Loucy (cell line): ENCODE measurements around the gene PASK.

ENCODE experiments used
- H2AFZ ChIP-seq: fragments of 200-600 bp; sonication (generic); 2 replicates; pipeline ENCODE4 v1.6.0; 2016; ENCODE audit warnings: antibody characterized with exemption, mild to moderate bottlenecking, low read length, moderate library complexity
- H3F3A ChIP-seq: fragments of 200-600 bp; 2 replicates; pipeline ENCODE4 v1.6.0; 2016; ENCODE audit warnings: antibody characterized with exemption, low read depth, mild to moderate bottlenecking
- H3K27me3 ChIP-seq: fragments of 200-600 bp; sonication (generic); 2 replicates; pipeline ENCODE4 v1.6.1; 2014; ENCODE audit warnings: low read length, mild to moderate bottlenecking; ENCODE audit not compliant: insufficient read depth, poor library complexity, severe bottlenecking
- H3K36me3 ChIP-seq: fragments of 200-600 bp; sonication (generic); 2 replicates; pipeline ENCODE4 v1.6.1; 2016; ENCODE audit warnings: low read length; ENCODE audit not compliant: insufficient read depth
- H3K4me1 ChIP-seq: fragments of 200-600 bp; sonication (generic); 2 replicates; pipeline ENCODE4 v1.5.1; 2014; ENCODE audit warnings: low read length, mild to moderate bottlenecking; ENCODE audit not compliant: insufficient read depth, poor library complexity, severe bottlenecking
- H3K4me2 ChIP-seq: fragments of 200-600 bp; sonication (generic); 2 replicates; pipeline ENCODE4 v1.6.0; 2014; ENCODE audit warnings: antibody characterized with exemption, low read length, low read depth, mild to moderate bottlenecking; ENCODE audit not compliant: poor library complexity, severe bottlenecking
- H3K4me3 ChIP-seq: fragments of 200-600 bp; sonication (generic); 2 replicates; pipeline ENCODE4 v1.5.1; 2014; ENCODE audit warnings: low read length, mild to moderate bottlenecking, mixed read lengths; ENCODE audit not compliant: poor library complexity, severe bottlenecking
- H3K79me2 ChIP-seq: fragments of 200-600 bp; sonication (generic); 2 replicates; pipeline ENCODE4 v1.6.1; 2014; ENCODE audit warnings: low read length; ENCODE audit not compliant: insufficient read depth
- H3K9ac ChIP-seq: fragments of 200-600 bp; sonication (generic); 2 replicates; pipeline ENCODE4 v1.6.0; 2014; ENCODE audit warnings: mild to moderate bottlenecking, low read depth, low read length, moderate library complexity; ENCODE audit not compliant: poor library complexity, severe bottlenecking
- H3K9me2 ChIP-seq: fragments of 200-600 bp; sonication (generic); replicated peaks from 2 replicates; pipeline ENCODE4 v1.6.1; 2016; ENCODE audit warnings: low read depth, low read length, mixed read lengths
- H3K9me3 ChIP-seq: fragments of 200-600 bp; sonication (generic); 2 replicates; pipeline ENCODE4 v1.6.1; 2014; ENCODE audit warnings: mild to moderate bottlenecking, antibody characterized with exemption, low read length, low read depth; ENCODE audit not compliant: insufficient read depth
- H4K20me1 ChIP-seq: fragments of 200-600 bp; sonication (generic); 2 replicates; pipeline ENCODE4 v1.6.0; 2014; ENCODE audit warnings: antibody characterized with exemption, low read length, mild to moderate bottlenecking; ENCODE audit not compliant: insufficient read depth, poor library complexity, severe bottlenecking
- EZH2phosphoT487 ChIP-seq: fragments of 200-600 bp; IDR thresholded peaks from 2 replicates; pipeline ENCODE4 v1.6.1; 2018; ENCODE audit warnings: antibody characterized with exemption, mild to moderate bottlenecking, moderate library complexity, borderline replicate concordance
- TF ChIP-seq, protein P1 (sequence below): fragments of 200-600 bp; sonication (generic); conservative IDR thresholded peaks from 2 replicates; pipeline ENCODE4 v1.5.1; 2014; ENCODE audit warnings: mild to moderate bottlenecking, antibody characterized with exemption, low read length

PASK gene

DNA sequence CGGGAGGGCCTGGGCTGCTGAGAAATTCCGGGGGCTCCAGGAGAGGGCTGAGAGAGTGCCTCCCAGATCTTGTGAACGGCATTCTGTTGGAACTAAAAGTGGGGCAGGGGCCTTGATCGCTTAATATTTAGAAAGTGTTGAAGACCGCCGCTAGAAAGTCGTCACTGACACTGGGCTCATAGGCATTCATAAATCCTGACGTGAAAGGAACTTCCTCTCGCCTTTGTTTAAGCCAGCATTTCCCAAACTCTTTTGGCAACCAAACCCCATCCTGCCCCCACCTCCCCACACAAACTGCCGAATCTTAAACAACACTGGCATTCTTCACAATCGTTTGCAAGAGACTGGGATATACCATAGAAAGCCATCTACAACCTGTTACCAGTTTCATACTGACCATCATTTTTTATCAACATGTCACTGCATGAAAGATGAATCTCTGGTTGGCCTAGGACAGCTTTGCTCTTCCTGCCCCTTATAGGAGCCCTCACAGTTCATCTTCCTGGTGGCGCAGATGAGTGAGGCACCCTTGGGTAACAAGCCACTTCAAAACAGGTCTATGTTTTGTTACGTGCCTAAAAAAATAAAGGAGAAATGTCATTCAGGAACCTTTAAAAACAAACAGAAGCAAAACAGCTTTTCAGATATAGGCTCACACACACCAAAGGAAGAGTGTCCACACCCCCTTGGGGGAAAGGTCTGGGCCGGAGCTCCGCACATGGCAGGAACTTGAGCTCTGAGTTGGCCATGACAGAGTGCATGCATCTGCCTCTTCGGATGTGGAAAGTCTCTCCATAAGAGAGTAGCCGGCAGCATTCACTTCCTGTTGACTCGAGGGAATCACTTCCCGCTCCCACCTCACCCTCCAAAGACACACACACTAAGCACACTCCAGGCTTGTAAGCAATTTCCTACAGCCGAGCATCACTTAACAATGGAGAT lies 60.2 kb downstream of the PASK start:
- H3K36me3 ChIP-seq = peaks cover 33% of the 10 kb centered on the region; the same call in 1 of the 2 replicates
- H3K9ac ChIP-seq = no peak overlapping the region
- no peaks in the 10 kb centered on the region for H3K79me2 ChIP-seq
- H3K9me2 ChIP-seq = no peaks in the 10 kb centered on the region
- H3K4me1 ChIP-seq = no peaks in the 10 kb centered on the region
- no peak overlapping the region for H2AFZ ChIP-seq
- no peaks in the 10 kb centered on the region for H3K9me3 ChIP-seq
- H3K27me3 ChIP-seq = no peaks in the 10 kb centered on the region
- TF ChIP-seq, protein P1, sequence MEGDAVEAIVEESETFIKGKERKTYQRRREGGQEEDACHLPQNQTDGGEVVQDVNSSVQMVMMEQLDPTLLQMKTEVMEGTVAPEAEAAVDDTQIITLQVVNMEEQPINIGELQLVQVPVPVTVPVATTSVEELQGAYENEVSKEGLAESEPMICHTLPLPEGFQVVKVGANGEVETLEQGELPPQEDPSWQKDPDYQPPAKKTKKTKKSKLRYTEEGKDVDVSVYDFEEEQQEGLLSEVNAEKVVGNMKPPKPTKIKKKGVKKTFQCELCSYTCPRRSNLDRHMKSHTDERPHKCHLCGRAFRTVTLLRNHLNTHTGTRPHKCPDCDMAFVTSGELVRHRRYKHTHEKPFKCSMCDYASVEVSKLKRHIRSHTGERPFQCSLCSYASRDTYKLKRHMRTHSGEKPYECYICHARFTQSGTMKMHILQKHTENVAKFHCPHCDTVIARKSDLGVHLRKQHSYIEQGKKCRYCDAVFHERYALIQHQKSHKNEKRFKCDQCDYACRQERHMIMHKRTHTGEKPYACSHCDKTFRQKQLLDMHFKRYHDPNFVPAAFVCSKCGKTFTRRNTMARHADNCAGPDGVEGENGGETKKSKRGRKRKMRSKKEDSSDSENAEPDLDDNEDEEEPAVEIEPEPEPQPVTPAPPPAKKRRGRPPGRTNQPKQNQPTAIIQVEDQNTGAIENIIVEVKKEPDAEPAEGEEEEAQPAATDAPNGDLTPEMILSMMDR = no peak
- TF ChIP-seq EZH2phosphoT487 = no peak
- no peak overlapping the region for H3K4me2 ChIP-seq
- no peaks in the 10 kb centered on the region for H4K20me1 ChIP-seq
- H3K4me3 ChIP-seq = no peak overlapping the region
- H3F3A ChIP-seq = no peaks in the 10 kb centered on the region

DNA sequence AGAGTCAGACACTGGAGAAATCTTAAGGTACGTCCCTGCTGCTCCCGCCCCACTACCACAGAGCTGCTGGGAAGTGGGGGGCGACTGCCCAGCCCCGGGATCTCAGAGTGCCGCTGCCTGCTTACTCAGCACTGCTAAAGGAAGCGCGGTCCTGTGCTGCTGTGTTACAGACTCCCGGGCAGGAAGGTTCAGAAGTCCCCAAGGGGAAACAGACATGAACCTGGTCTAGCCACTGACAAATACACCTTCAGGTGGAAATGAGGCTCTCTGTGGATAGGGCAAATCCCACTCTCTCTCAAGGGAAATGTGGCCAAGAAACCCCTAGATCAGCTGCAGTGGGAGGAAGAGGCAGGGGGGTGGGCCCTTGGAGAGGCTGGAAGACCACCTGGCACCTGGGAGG lies 60.9 kb downstream of the PASK start:
- Histone ChIP-seq H3K9me2 (no peaks in the 10 kb centered on the region), H3K36me3 (peaks cover 33% of the 10 kb centered on the region; the same call in 1 of the 2 replicates), H3K9ac (no peak overlapping the region), H3K27me3 (no peaks in the 10 kb centered on the region), H3K79me2 (no peaks in the 10 kb centered on the region), H3K4me1 (no peaks in the 10 kb centered on the region), H3K4me3 (no peak overlapping the region), H3K9me3 (no peaks in the 10 kb centered on the region), H2AFZ (no peak overlapping the region), H3F3A (no peaks in the 10 kb centered on the region), H4K20me1 (no peaks in the 10 kb centered on the region), H3K4me2 (no peak overlapping the region)
- TF ChIP-seq, protein P1 = no peak
- no peak for TF ChIP-seq EZH2phosphoT487

DNA sequence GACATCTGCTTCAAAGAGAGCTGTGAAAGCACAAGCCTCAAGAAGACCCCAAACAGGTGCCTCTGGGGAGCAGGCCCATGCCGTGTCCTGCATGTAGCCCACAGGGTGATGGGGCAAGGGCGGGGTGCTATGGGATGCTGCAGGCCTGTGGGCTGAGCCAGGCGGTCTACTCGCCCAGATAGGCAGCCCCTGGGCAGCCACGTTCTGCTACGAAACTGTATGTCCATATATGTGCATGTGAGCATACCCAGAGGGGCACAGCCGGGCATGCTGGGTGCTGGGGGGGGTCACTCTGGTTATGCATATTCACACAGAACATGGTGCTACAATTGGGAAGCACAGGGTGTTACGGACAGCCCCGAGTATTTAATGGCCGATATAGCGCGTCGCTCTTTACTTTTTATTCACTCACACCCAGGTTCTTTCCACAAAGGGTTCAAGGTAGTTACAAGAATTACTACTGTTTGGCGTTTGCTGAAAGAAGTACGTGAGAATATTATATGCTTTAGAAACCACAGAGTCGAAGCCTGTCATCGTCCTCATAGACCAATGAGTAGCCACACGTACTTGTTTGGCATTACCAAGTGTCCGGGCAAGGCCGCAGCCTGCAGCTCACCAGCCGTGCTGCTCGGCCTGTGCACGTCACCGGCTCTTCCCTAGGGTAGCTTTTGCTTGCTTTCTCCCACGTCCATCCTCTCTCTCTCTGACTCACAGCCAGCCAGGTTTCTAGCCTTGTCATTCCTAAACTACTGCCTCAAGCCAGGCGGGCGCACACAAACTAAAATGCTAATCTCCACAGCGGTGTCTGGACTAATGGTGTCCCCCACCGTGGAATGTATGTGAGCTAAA lies 61.6 kb downstream of the PASK start:
- Histone ChIP-seq H3K4me2 (no peak overlapping the region), H2AFZ (no peak overlapping the region), H3K27me3 (no peaks in the 10 kb centered on the region), H3K9me3 (no peaks in the 10 kb centered on the region), H3K9ac (no peak overlapping the region), H3K9me2 (no peaks in the 10 kb centered on the region), H3K36me3 (peaks cover 33% of the 10 kb centered on the region; the same call in 1 of the 2 replicates), H3F3A (no peaks in the 10 kb centered on the region), H4K20me1 (no peaks in the 10 kb centered on the region), H3K4me3 (no peak overlapping the region), H3K4me1 (no peaks in the 10 kb centered on the region), H3K79me2 (no peaks in the 10 kb centered on the region)
- TF ChIP-seq, protein P1 = no peak
- TF ChIP-seq EZH2phosphoT487 = no peak
